Skeletal muscle cell (primary cell): Measurements from ENCODE around the gene PPP4R1.
"Not testable (repeated sequence)": the region's sequence is repeated elsewhere in the genome, so short reads cannot be mapped to it uniquely, and the experiment has no call there.

Experiments
- DNase-seq: peaks from one replicate; pipeline ENCODE4 v3.0.0-alpha.2; 2010; ENCODE audit warnings: low read depth
- H3K4me3 ChIP-seq: 2 replicates; pipeline ENCODE4 v1.5.1; 2011; ENCODE audit warnings: low read depth, mild to moderate bottlenecking, control low read depth, low read length, moderate library complexity

The PPP4R1 gene, protein sequence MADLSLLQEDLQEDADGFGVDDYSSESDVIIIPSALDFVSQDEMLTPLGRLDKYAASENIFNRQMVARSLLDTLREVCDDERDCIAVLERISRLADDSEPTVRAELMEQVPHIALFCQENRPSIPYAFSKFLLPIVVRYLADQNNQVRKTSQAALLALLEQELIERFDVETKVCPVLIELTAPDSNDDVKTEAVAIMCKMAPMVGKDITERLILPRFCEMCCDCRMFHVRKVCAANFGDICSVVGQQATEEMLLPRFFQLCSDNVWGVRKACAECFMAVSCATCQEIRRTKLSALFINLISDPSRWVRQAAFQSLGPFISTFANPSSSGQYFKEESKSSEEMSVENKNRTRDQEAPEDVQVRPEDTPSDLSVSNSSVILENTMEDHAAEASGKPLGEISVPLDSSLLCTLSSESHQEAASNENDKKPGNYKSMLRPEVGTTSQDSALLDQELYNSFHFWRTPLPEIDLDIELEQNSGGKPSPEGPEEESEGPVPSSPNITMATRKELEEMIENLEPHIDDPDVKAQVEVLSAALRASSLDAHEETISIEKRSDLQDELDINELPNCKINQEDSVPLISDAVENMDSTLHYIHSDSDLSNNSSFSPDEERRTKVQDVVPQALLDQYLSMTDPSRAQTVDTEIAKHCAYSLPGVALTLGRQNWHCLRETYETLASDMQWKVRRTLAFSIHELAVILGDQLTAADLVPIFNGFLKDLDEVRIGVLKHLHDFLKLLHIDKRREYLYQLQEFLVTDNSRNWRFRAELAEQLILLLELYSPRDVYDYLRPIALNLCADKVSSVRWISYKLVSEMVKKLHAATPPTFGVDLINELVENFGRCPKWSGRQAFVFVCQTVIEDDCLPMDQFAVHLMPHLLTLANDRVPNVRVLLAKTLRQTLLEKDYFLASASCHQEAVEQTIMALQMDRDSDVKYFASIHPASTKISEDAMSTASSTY

GRCh38 chr18:9614401-9615279 is at the start of gene PPP4R1:
TSS of gene PPP4R1 (minus strand) at chr18:9614559. CDS start at chr18:9614484, 75 bp downstream.
- H3K4me3 ChIP-seq: peak within 1 kb of the TSS; percentile 81
- no peak for DNase-seq

GRCh38 chr18:9663377-9663776 is 49.0 kb upstream of the PPP4R1 start:
- DNase-seq: no peak

DNA sequence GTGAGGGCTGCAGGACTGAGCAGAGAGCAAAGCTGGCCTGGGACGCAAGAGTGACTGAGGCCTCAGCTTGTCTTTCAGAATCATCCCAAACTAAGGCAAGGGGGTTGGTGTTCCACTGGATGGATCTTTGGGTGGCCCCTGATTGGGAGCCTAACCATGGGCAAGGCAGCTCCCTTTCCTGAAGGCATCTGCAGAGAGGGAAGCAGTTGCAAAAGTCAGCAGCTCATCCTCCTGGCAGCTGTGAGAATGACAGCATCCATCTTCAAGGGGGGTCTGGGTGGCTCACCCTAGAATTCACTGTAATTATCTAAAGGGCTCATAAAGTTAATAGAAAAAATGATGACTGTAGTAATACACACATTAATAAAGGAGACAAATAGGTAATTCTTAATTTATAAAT is 47.2 kb upstream of the PPP4R1 start:
- DNase-seq: no peak
- no peak overlapping the region for H3K4me3 ChIP-seq

More at GRCh38 chr18:9663377-9663776, 49.0 kb upstream of the PPP4R1 start:
- no peak overlapping the region for H3K4me3 ChIP-seq

DNA sequence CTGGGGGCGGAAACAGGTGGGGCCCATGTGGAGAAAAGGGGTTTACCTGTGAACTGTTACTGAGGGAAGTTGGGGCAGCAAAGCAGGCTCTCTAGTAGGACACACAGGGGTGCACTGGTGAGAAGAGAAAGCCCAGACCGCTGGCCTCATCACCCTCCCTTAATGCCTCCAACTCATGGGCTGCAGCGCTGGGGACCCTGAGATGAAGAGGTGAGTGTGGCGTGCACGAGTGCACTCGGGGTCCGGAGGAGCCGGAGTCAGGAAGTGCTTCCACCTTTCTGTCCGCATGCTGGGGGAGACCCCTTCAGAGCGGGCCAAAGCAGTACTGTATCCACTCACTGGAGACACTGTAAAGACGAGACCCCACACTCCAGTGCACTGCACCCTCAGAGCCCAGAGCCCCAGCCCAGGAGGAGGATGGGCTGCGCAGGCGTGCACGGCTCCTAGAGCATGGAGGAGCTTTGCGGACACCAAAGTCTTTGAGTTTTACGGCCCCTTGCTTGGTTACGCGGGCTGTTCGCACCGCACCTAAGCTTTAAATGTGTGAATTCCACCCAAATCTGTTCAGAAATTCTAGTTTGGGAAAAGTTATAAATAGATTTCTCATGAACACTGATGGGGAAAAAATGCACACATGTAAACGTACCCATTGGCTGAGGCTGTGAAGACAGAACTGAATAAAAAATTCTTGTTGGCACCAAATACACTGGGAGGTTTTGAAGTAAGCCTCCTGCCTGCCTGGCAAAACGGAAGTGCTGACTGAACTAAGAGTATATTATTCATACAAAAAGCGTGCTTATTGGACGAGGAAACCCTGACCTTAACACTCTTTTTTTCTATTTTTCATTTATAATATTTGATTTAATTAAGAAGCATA is 45.4 kb upstream of the PPP4R1 start:
- H3K4me3 ChIP-seq: no peak overlapping the region
- DNase-seq: no peak

GRCh38 chr18:9658087-9658641 is 43.8 kb upstream of the PPP4R1 start:
- DNase-seq: no peak
- H3K4me3 ChIP-seq: no peak overlapping the region

- no peak overlapping the region for H3K4me3 ChIP-seq
- DNase-seq: no peak
Measured at GRCh38 chr18:9655232-9655767, 40.9 kb upstream of the PPP4R1 start.

GRCh38 chr18:9653390-9653789 is 39.0 kb upstream of the PPP4R1 start:
- H3K4me3 ChIP-seq: no peak overlapping the region

GRCh38 chr18:9649164-9649540 is 34.8 kb upstream of the PPP4R1 start:
- DNase-seq: no peak

More at GRCh38 chr18:9653390-9653789, 39.0 kb upstream of the PPP4R1 start:
- no peak for DNase-seq

DNA sequence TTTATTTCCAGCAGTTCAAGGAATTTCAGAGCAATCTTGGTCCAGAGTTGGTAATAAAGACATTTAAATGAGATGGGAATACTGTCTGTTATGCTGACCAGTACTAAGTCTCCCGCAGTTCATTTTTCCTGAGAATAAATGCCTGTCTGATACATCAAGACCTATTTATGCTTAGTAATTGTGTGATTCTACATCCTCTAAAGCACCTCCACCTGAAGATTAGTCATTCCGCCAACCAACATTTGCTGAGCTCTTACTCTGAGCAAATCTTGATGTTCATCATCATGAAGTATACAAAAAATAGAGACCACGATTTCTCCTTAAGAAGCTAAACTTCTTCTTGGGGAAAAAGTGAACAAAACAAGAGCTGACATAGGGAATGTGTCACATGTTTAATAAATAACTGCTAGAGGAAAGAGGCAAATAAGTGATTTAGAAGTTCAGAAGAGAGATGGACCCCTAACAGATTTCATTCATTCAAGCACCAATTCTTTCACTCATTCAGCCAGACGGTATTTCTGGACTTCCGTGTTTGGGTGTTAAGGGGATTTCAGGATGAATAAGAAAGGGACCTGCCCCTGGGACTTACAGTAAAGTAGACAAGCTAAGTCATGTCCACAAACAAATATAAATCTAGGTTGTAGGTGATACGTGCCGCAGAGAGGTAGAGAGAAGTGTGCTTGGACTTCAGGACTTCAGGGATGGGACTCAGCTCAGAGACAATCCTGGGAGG is 34.2 kb upstream of the PPP4R1 start:
- H3K4me3 ChIP-seq: no peak overlapping the region
- DNase-seq: no peak

More at GRCh38 chr18:9649164-9649540, 34.8 kb upstream of the PPP4R1 start:
- no peak overlapping the region for H3K4me3 ChIP-seq

DNA sequence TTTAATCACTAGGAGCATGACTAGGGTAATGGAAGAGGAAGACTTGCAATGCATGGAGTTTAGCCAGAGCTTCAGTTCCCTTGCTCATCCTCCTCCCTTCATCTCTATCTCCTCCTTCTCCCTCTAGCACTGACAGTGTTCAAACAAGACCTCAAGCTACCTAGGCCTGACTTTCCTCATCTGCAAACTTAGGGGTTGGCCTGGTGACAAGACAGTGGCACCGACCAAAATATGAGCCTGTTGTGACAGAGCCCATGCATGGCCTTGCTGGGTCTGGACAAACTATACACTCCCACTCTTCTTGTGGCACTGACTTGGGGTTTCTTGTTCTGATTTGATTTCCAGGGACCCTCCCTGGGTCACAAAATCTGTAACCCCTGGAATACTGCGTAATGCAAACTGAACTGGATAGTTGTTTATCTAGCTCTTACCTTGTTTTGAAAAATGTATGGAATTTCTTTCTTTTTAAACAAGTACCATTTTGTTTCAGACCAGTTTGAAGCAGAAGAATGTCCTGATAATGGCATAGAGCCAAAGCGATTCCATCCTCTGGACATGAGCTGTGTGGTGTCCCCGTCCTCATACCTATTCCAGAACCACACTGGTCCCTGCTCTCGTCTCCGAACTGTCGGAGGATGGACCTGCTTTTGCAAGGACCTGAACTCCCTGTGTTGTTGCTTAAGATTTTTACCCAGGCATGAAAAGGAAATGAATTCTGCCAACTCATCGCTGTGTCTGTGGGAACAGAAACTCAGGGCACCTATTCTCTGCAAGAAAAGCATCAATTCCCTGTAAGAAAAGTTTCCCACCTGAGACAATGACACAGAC is 33.4 kb upstream of the PPP4R1 start:
- no peak overlapping the region for H3K4me3 ChIP-seq
- DNase-seq: no peak

DNA sequence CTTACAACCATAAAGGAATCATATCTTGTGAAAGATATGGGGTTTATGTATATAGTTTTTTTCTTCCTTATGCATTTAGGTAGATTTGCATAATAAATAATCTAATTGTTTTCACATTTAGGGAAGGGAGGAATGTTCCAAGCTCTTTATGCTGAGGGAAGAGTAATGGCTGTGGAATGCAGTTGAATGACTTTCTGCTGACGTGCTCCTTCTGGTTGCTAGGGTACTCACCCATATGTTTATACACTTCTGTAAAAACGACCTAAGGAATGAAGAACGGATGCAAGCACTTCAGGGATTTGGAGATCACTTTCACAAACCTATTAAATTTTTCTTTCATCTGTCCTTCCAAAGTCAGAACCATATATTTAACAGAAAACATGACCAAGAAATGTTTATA is 29.2 kb upstream of the PPP4R1 start:
- peak; percentile 88 for DNase-seq
- H3K4me3 ChIP-seq: no peak overlapping the region

- no peak for DNase-seq
- no peak overlapping the region for H3K4me3 ChIP-seq
Measured at GRCh38 chr18:9642799-9643462, 28.6 kb upstream of the PPP4R1 start.

DNA sequence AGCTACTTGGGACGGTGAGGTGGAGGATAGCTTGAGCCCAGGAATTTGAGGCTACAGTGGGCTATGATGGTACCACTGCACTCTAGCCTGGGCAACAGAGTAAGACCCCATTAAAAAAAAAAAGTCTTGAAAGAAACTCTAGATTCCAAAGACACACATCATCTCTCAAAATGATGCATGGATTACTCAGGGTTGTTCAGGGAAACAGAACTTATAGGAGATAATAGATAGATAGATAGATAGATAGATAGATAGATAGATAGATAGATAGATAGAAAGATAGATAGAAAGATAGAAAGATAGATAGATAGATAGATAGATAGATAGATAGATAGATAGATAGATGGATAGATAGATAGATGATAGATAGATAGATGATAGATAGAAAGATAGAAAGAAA is 26.7 kb upstream of the PPP4R1 start:
- DNase-seq, H3K4me3 ChIP-seq: not testable (repeated sequence)

GRCh38 chr18:9638886-9639285 is 24.5 kb upstream of the PPP4R1 start:
- no peak for DNase-seq
- H3K4me3 ChIP-seq: no peak overlapping the region

DNA sequence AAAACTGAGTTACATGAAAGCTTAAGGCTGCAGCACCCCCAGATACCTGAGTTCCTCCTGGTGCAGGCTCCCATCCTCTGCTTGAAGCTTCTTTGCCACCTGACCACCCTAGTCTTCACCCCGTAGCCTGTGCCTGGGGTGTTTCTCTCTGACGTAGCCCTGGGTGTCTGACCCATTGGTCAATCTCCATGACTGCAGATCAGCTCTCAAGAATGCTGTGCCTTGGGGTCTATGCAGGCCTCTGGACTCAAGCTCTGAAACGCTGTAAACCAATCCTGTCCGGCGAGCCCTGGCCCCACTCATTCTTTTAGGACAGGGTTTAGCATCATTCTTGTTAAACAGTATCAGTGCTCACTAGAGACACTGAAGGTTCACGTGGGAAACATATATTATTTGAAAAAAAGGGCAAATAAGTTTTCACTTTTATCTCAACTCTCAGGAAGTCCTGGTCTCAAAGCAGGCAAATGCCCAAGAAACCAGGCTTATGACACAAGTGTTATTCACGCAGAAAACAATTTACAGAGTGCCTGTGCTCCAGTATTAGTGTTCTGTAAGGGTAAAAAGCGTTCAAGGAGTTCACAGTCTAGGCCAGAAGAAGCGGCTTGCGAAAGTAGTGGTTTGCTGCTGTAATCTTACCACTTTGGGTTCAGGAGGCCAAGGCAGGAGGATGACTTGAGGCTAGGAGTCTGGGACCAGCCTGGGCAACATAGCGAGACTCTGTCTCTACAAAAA is 22.8 kb upstream of the PPP4R1 start:
- no peak for DNase-seq
- H3K4me3 ChIP-seq: no peak overlapping the region
